Measurements from ENCODE around the gene DYRK3.
"Not testable (repeated sequence)": the region's sequence is repeated elsewhere in the genome, so short reads cannot be mapped to it uniquely, and the experiment has no call there.

The DYRK3 gene

GRCh38 chr1:206635080-206635977 lies at the start of gene DYRK3:
TSS of gene DYRK3 (plus strand) at chr1:206635536. CDS start at chr1:206635704, 168 bp downstream.
- ATAC-seq, result peak; percentile 97

- no peak for ATAC-seq
These were observed 48.6 kb upstream of the DYRK3 start for GRCh38 chr1:206586501-206587445.

GRCh38 chr1:206587904-206588303 lies 47.4 kb upstream of the DYRK3 start:
- ATAC-seq, result no peak

GRCh38 chr1:206588492-206588891 lies 46.8 kb upstream of the DYRK3 start:
- no peak for ATAC-seq

GRCh38 chr1:206589206-206589605 lies 46.1 kb upstream of the DYRK3 start:
- no peak for ATAC-seq

- peak; percentile 96 for ATAC-seq
These were observed 45.1 kb upstream of the DYRK3 start for GRCh38 chr1:206590025-206590758.

- ATAC-seq, result no peak
These were observed 44.1 kb upstream of the DYRK3 start for GRCh38 chr1:206591226-206591625.

GRCh38 chr1:206591696-206592095 lies 43.6 kb upstream of the DYRK3 start:
- no peak for ATAC-seq

- no peak for ATAC-seq
These were observed 41.9 kb upstream of the DYRK3 start for GRCh38 chr1:206593351-206593925.

GRCh38 chr1:206595581-206596318 lies 39.6 kb upstream of the DYRK3 start:
- no peak for ATAC-seq

GRCh38 chr1:206596319-206596666 lies 39.0 kb upstream of the DYRK3 start:
- no peak for ATAC-seq

- ATAC-seq, result no peak
These were observed 34.8 kb upstream of the DYRK3 start for GRCh38 chr1:206600527-206600926.

GRCh38 chr1:206604861-206605260 lies 30.5 kb upstream of the DYRK3 start:
- no peak for ATAC-seq

GRCh38 chr1:206606867-206607266 lies 28.5 kb upstream of the DYRK3 start:
- no peak for ATAC-seq

- no peak for ATAC-seq
These were observed 27.1 kb upstream of the DYRK3 start for GRCh38 chr1:206608108-206608698.

GRCh38 chr1:206609229-206609991 lies 25.9 kb upstream of the DYRK3 start:
- ATAC-seq, result peak in 1 of 2 donors; percentile 5

- peak; percentile 93 to 97 for ATAC-seq
These were observed 23.0 kb upstream of the DYRK3 start, which contains the start of gene EIF2D for GRCh38 chr1:206612129-206612876. TSS of gene EIF2D (minus strand) at chr1:206612465. CDS start at chr1:206612342, 123 bp downstream.

GRCh38 chr1:206626396-206626795 lies 8.9 kb upstream of the DYRK3 start:
- not testable (repeated sequence) for ATAC-seq

GRCh38 chr1:206628916-206629315 lies 6.4 kb upstream of the DYRK3 start:
- ATAC-seq, result no peak
